H9 (cell line): ENCODE measurements around the gene MFSD12. TPM values are rescaled to one million over a fixed set of nuclear protein-coding genes. Genes with fewer than 3 reads are reported as not detected.

Experiments used
- DNase-seq: peaks from one replicate; pipeline ENCODE4 v3.0.0-alpha.2; 2017
- H2AFZ ChIP-seq: one replicate; pipeline ENCODE4 v1.6.1; 2013; ENCODE audit warnings: mild to moderate bottlenecking, low read length, control low read depth, moderate library complexity
- H2AK5ac ChIP-seq: 2 replicates; pipeline ENCODE4 v1.6.1; 2013; ENCODE audit warnings: low read length, control low read depth, mixed read lengths; ENCODE audit not compliant: insufficient read length
- H2BK120ac ChIP-seq: one replicate; pipeline ENCODE4 v1.6.1; 2013; ENCODE audit warnings: low read depth, mild to moderate bottlenecking, low read length, control low read depth, inconsistent platforms; ENCODE audit not compliant: poor library complexity, severe bottlenecking
- H2BK12ac ChIP-seq: 2 replicates; pipeline ENCODE4 v1.6.1; 2013; ENCODE audit warnings: low read length, control low read depth, mixed read lengths, low read depth; ENCODE audit not compliant: insufficient read length
- H2BK15ac ChIP-seq: 2 replicates; pipeline ENCODE4 v1.6.1; 2013; ENCODE audit warnings: low read depth, low read length, control low read depth
- H2BK20ac ChIP-seq: one replicate; pipeline ENCODE4 v1.6.1; 2013; ENCODE audit warnings: low read depth, mild to moderate bottlenecking, low read length, control low read depth, inconsistent platforms; ENCODE audit not compliant: poor library complexity, severe bottlenecking
- H2BK5ac ChIP-seq: 2 replicates; pipeline ENCODE4 v1.6.1; 2013; ENCODE audit warnings: low read length, control low read depth, mixed read lengths; ENCODE audit not compliant: insufficient read length
- H3K14ac ChIP-seq: 2 replicates; pipeline ENCODE4 v1.6.1; 2013; ENCODE audit warnings: low read length, control low read depth; ENCODE audit not compliant: insufficient read depth
- H3K18ac ChIP-seq: 2 replicates; pipeline ENCODE4 v1.6.1; 2013; ENCODE audit warnings: low read depth, mild to moderate bottlenecking, mixed read lengths, low read length, control low read depth; ENCODE audit not compliant: insufficient read length
- H3K23ac ChIP-seq: 2 replicates; pipeline ENCODE4 v1.6.1; 2013; ENCODE audit warnings: low read length, control low read depth, mixed read lengths, low read depth; ENCODE audit not compliant: insufficient read length
- H3K23me2 ChIP-seq: 2 replicates; pipeline ENCODE4 v1.6.1; 2013; ENCODE audit warnings: low read depth, mild to moderate bottlenecking, mixed read lengths, low read length, control low read depth; ENCODE audit not compliant: insufficient read length, poor library complexity, severe bottlenecking
- H3K27ac ChIP-seq: 2 replicates; pipeline ENCODE4 v1.5.1; 2013; ENCODE audit warnings: low read length, control low read depth, mixed read lengths, low read depth; ENCODE audit not compliant: insufficient read length
- H3K27me3 ChIP-seq: 2 replicates; pipeline ENCODE4 v1.6.1; 2013; ENCODE audit warnings: low read length, control low read depth, inconsistent platforms; ENCODE audit not compliant: insufficient read depth
- H3K4ac ChIP-seq: 2 replicates; pipeline ENCODE4 v1.6.1; 2013; ENCODE audit warnings: low read depth, mild to moderate bottlenecking, control low read depth, inconsistent platforms, low read length, moderate library complexity
- H3K4me1 ChIP-seq: 2 replicates; pipeline ENCODE4 v1.6.1; 2013; ENCODE audit warnings: low read length, control low read depth, inconsistent platforms; ENCODE audit not compliant: insufficient read depth
- H3K4me2 ChIP-seq: 2 replicates; pipeline ENCODE4 v1.6.1; 2013; ENCODE audit warnings: low read length, control low read depth, mixed read lengths; ENCODE audit not compliant: insufficient read length, insufficient read depth
- H3K56ac ChIP-seq: 2 replicates; pipeline ENCODE4 v1.6.1; 2013; ENCODE audit warnings: low read depth, mild to moderate bottlenecking, mixed read lengths, low read length, control low read depth; ENCODE audit not compliant: insufficient read length
- H3K79me1 ChIP-seq: 2 replicates; pipeline ENCODE4 v1.6.1; 2013; ENCODE audit warnings: low read depth, mild to moderate bottlenecking, moderate library complexity, low read length, control low read depth, inconsistent platforms; ENCODE audit not compliant: insufficient read depth, poor library complexity, severe bottlenecking
- H3K79me2 ChIP-seq: 2 replicates; pipeline ENCODE4 v1.6.1; 2013; ENCODE audit warnings: low read length, control low read depth, inconsistent platforms; ENCODE audit not compliant: insufficient read depth
- H3K9ac ChIP-seq: 2 replicates; pipeline ENCODE4 v1.6.1; 2013; ENCODE audit warnings: low read length, control low read depth, mixed read lengths; ENCODE audit not compliant: insufficient read length; ENCODE audit errors: extremely low read depth
- H3K9me3 ChIP-seq: one replicate; pipeline ENCODE4 v1.6.1; 2013; ENCODE audit warnings: low read depth, low read length, inconsistent platforms; ENCODE audit not compliant: control insufficient read depth
- H3T11ph ChIP-seq: one replicate; pipeline ENCODE4 v1.6.1; 2013; ENCODE audit warnings: mild to moderate bottlenecking, low read length, control low read depth, inconsistent platforms
- H4K20me1 ChIP-seq: one replicate; pipeline ENCODE4 v1.6.1; 2013; ENCODE audit not compliant: control insufficient read depth, insufficient read length, insufficient read depth
- H4K5ac ChIP-seq: 2 replicates; pipeline ENCODE4 v1.6.1; 2013; ENCODE audit warnings: low read depth, mild to moderate bottlenecking, mixed read lengths, low read length, control low read depth; ENCODE audit not compliant: insufficient read length
- H4K8ac ChIP-seq: replicated peaks from 2 replicates; pipeline ENCODE4 v1.6.1; 2013; ENCODE audit warnings: low read length, control low read depth, mixed read lengths, low read depth; ENCODE audit not compliant: insufficient read length
- H4K91ac ChIP-seq: 2 replicates; pipeline ENCODE4 v1.6.1; 2013; ENCODE audit warnings: low read depth, mild to moderate bottlenecking, moderate library complexity, mixed read lengths, low read length, control low read depth; ENCODE audit not compliant: insufficient read length
- H3K27ac Mint-ChIP-seq, 3 experiments: 2 replicates in 2 of 3; 3 replicates in 1 of 3; pipeline ENCODE4 v1.8.0; 2020 to 2021; ENCODE audit warnings: mixed read lengths in 3 of 3, mild to moderate bottlenecking in 1 of 3, moderate library complexity in 1 of 3
- H3K27me3 Mint-ChIP-seq: 2 replicates; pipeline ENCODE4 v1.8.0; 2021; ENCODE audit warnings: low read depth, mild to moderate bottlenecking, moderate library complexity, mixed read lengths
- H3K36me3 Mint-ChIP-seq, 3 experiments: 2 replicates in 2 of 3; 3 replicates in 1 of 3; pipeline ENCODE4 v1.8.0; 2020 to 2021; ENCODE audit warnings: low read depth in 3 of 3, mixed read lengths in 3 of 3; ENCODE audit not compliant: insufficient read depth in 1 of 3
- H3K4me1 Mint-ChIP-seq, 2 experiments: 2 replicates each; pipeline ENCODE4 v1.8.0; 2020; ENCODE audit warnings: mixed read lengths in 2 of 2
- H3K4me3 Mint-ChIP-seq, 2 experiments: 2 replicates in 1 of 2; 3 replicates in 1 of 2; pipeline ENCODE4 v1.8.0; 2020 to 2021; ENCODE audit warnings: mild to moderate bottlenecking in 2 of 2, mixed read lengths in 2 of 2, moderate library complexity in 1 of 2
- H3K9me3 Mint-ChIP-seq, 2 experiments: 2 replicates in 1 of 2; 3 replicates in 1 of 2; pipeline ENCODE4 v1.8.0; 2020; ENCODE audit warnings: mild to moderate bottlenecking in 2 of 2, mixed read lengths in 2 of 2, moderate library complexity in 1 of 2
- CTCF ChIP-seq: fragments of 200-600 bp; sonication (generic); conservative IDR thresholded peaks from 3 replicates; pipeline ENCODE4 v1.8.0; 2021; ENCODE audit warnings: antibody characterized with exemption, mild to moderate bottlenecking
- WGBS: extraction: QIAGEN DNeasy Blood & Tissue Kit; methylation state at CpG from one replicate; pipeline ENCODE4 v1.1.7; 2013; ENCODE audit warnings: missing lambda C conversion rate, low lambda C conversion rate, mixed read lengths; ENCODE audit not compliant: insufficient read length; ENCODE audit errors: extremely low coverage; 5-methylcytosine and 5-hydroxymethylcytosine counted together
- total RNA-seq: library from RNA; stranded (reverse); gene quantifications from 2 replicates; pipeline ENCODE4 v1.2.1, GENCODE V29; 2021

The MFSD12 gene
- total RNA-seq, 1 experiment from 2014 or later, result 58.8 TPM

DNA sequence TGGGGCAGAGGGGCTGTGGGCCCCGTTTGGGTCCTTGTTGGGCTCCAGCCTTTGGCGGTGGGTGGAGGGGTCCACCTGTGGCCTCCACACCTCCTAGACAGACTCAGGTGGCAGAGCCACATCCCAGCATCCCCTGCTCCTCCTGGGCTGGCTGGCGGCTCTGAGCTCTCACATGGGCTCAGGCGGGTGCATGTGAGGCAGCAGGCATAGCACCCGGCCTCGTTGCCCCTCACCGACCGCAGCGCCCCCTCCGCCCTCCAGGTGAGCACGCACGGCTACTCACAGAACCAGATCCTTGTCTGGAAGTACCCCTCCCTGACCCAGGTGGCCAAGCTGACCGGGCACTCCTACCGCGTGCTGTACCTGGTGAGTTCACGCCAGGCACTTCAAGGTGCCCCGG lies 24.4 kb downstream of the MFSD12 start:
- TF ChIP-seq CTCF, result no peak
- Mint-ChIP-seq H3K4me3 (no peak overlapping the region), H3K36me3 (peaks cover 17 to 44% (median 44%) of the 10 kb centered on the region in 3 experiments; a peak in 6 of 7 replicates), H3K27me3 (no peaks in the 10 kb centered on the region; the same call in 1 of the 2 replicates), H3K9me3 (no peaks in the 10 kb centered on the region), H3K27ac (no peak overlapping the region; a peak in 1 of 7 replicates), H3K4me1 (no peaks in the 10 kb centered on the region)
- H3K4me1 ChIP-seq, result no peaks in the 10 kb centered on the region
- H3K27me3 ChIP-seq, result no peaks in the 10 kb centered on the region
- H2BK15ac ChIP-seq, result no peak overlapping the region
- H3K23me2 ChIP-seq, result no peaks in the 10 kb centered on the region
- H3K4ac ChIP-seq, result no peak overlapping the region
- H2BK120ac ChIP-seq, result no peak overlapping the region
- no peak overlapping the region for H3T11ph ChIP-seq
- H3K79me1 ChIP-seq, result no peaks in the 10 kb centered on the region
- H4K20me1 ChIP-seq, result no peaks in the 10 kb centered on the region
- no peak overlapping the region for H3K56ac ChIP-seq
- H2BK5ac ChIP-seq, result no peak overlapping the region
- no peak overlapping the region for H4K5ac ChIP-seq
- no peaks in the 10 kb centered on the region for H3K79me2 ChIP-seq
- no peak overlapping the region for H3K14ac ChIP-seq
- no peak overlapping the region for H3K4me2 ChIP-seq
- H3K18ac ChIP-seq, result no peak overlapping the region
- H3K9ac ChIP-seq, result no peak overlapping the region
- no peak overlapping the region for H4K8ac ChIP-seq
- H4K91ac ChIP-seq, result no peak overlapping the region
- no peak for DNase-seq
- H3K27ac ChIP-seq, result no peak overlapping the region
- H2AFZ ChIP-seq, result no peak overlapping the region
- no peak overlapping the region for H2AK5ac ChIP-seq
- no peak overlapping the region for H3K23ac ChIP-seq
- no CpG with 5 or more reads among the region's 17 CpGs for WGBS
- H2BK12ac ChIP-seq, result no peak overlapping the region
- no peaks in the 10 kb centered on the region for H3K9me3 ChIP-seq
- H2BK20ac ChIP-seq, result no peak overlapping the region
